Vagina (tissue), 2 donors: ENCODE data around the gene ABLIM1. TPM values are rescaled to one million over a fixed set of nuclear protein-coding genes. Genes with fewer than 3 reads are reported as not detected.
A peak's percentile ranks its signal among the peaks of the same experiment; 100 is the strongest.

Experiments
- DNase-seq, 2 donors: peaks; one replicate each; pipeline ENCODE4 v3.0.0-alpha.2; 2017; ENCODE audit errors: extremely low spot score in 2 of 2
- H3K27ac ChIP-seq: fragments of 200-600 bp; sonication (generic); one replicate; pipeline ENCODE4 v1.5.1; 2019
- H3K27me3 ChIP-seq: fragments of 200-600 bp; sonication (generic); one replicate; pipeline ENCODE4 v1.5.1; 2019
- H3K36me3 ChIP-seq, 2 donors: fragments of 200-600 bp; sonication (generic); one replicate each; pipeline ENCODE4 v1.5.1; 2017 to 2019
- H3K4me1 ChIP-seq: fragments of 200-600 bp; sonication (generic); one replicate; pipeline ENCODE4 v1.5.1; 2019
- H3K4me3 ChIP-seq, 2 donors: fragments of 200-600 bp; sonication (generic); 1 replicate in 1 of 2; 2 replicates in 1 of 2; pipeline ENCODE4 v1.5.1; 2016 to 2019
- H3K9me3 ChIP-seq: fragments of 200-600 bp; sonication (generic); one replicate; pipeline ENCODE4 v1.5.1; 2019
- POLR2A ChIP-seq, 2 donors: fragments of 450-650 bp; IDR thresholded peaks; one replicate each; pipeline ENCODE4 v1.6.1; 2017; ENCODE audit warnings: antibody characterized with exemption in 2 of 2, mild to moderate bottlenecking in 2 of 2, moderate library complexity in 2 of 2
- POLR2AphosphoS5 ChIP-seq, 2 donors: sonication (generic); formaldehyde crosslinking; IDR thresholded peaks; one replicate each; pipeline ENCODE4 v1.9.0; 2017; ENCODE audit warnings: antibody characterized with exemption in 2 of 2, mild to moderate bottlenecking in 2 of 2, low read depth in 1 of 2; ENCODE audit not compliant: insufficient read depth in 1 of 2
- intact Hi-C: fragments of 100-400 bp; cut with DNase I; formaldehyde crosslinking; loops from one replicate; pipeline ENCODE4 v1.15.1; 2023
- total RNA-seq: library from RNA; depleted of rRNA; stranded (reverse); fragments of >200 nt; gene quantifications from one replicate; pipeline ENCODE4 v1.2.3, GENCODE V29; 2016
- TF ChIP-seq, protein P1 (sequence below), 3 experiments: fragments of 450-650 bp in 2 of 3; fragments of 200-600 bp in 1 of 3; sonication (generic) in 1 of 3; IDR thresholded peaks; one replicate each; pipeline ENCODE4 v1.5.1; 2017 to 2019; ENCODE audit warnings: antibody characterized with exemption in 3 of 3, mild to moderate bottlenecking in 2 of 3, moderate library complexity in 2 of 3

The ABLIM1 gene
- total RNA-seq, 1 donor from 2014 or later, result 176 TPM

DNA sequence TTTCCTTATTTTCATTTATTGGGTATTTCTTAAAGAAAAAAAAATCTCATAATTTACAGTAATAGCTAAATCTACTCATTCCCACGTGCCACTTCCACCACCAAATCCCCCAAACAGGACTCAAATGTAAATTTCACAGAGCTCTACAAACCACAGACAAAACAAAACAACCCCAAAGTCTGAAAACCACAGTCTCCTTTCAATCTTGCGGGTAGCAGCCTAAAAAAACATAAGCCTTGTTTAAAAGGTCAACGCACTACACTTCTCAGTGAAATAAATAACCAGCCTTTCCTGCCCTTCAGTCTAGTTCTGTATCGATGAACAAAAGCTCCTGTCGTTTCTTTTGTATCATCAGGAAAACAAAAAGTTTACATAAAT lies 132.0 kb downstream of the ABLIM1 start:
- Histone ChIP-seq H3K9me3 (no peaks in the 10 kb centered on the region), H3K27me3 (no peaks in the 10 kb centered on the region), H3K27ac (peak overlapping the region; percentile 90), H3K4me1 (peaks cover 55% of the 10 kb centered on the region), H3K36me3 (no peaks in the 10 kb centered on the region), H3K4me3 (peak overlapping the region; percentile 42 to 53)
- DNase-seq, result no peak
- intact Hi-C loops, result no loop called here
- TF ChIP-seq POLR2AphosphoS5 (IDR thresholded peaks at IDR 0.05; ENCODE audit: insufficient read depth in 1 of 2, low read depth in 1 of 2) (no peak), POLR2A (IDR thresholded peaks at IDR 0.05) (no peak)
- TF ChIP-seq, protein P1, sequence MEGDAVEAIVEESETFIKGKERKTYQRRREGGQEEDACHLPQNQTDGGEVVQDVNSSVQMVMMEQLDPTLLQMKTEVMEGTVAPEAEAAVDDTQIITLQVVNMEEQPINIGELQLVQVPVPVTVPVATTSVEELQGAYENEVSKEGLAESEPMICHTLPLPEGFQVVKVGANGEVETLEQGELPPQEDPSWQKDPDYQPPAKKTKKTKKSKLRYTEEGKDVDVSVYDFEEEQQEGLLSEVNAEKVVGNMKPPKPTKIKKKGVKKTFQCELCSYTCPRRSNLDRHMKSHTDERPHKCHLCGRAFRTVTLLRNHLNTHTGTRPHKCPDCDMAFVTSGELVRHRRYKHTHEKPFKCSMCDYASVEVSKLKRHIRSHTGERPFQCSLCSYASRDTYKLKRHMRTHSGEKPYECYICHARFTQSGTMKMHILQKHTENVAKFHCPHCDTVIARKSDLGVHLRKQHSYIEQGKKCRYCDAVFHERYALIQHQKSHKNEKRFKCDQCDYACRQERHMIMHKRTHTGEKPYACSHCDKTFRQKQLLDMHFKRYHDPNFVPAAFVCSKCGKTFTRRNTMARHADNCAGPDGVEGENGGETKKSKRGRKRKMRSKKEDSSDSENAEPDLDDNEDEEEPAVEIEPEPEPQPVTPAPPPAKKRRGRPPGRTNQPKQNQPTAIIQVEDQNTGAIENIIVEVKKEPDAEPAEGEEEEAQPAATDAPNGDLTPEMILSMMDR (IDR thresholded peaks at IDR 0.05), result no peak

DNA sequence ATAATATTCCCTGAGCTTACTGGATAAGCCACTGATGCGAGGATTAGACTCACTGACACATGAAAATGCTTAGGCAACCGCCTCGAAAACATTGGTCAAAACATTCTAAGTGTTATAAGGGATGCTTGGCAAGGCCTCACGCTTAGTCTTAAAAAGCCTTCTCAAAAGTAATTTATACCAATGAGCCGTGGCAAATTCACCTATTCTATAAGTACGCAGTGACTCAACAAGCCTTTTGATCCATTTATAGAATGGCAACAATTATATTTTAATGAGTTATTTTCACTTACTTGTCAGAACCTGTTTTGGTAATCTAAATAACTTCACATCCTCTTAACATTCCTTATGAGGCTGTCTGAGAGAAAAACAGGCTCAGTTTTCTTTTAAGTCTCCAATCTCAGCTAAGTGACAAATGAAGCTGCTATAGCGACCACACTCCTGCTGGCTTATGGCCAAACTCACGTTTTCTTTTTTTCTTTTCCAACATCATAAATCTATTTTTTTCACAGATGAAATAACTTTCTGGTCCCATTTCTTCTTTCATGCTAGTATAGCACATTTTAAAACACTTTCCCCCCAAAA lies 132.6 kb downstream of the ABLIM1 start:
- H3K4me3 ChIP-seq, result peak overlapping the region; percentile 42 to 53
- no peaks in the 10 kb centered on the region for H3K9me3 ChIP-seq
- intact Hi-C loops, result no loop called here
- no peak for DNase-seq
- H3K27ac ChIP-seq, result peak overlapping the region; percentile 90
- TF ChIP-seq POLR2A (IDR thresholded peaks at IDR 0.05) (no peak), POLR2AphosphoS5 (IDR thresholded peaks at IDR 0.05; ENCODE audit: insufficient read depth in 1 of 2, low read depth in 1 of 2) (peak in 1 of 2 donors; percentile 82)
- TF ChIP-seq, protein P1 (IDR thresholded peaks at IDR 0.05), result no peak
- no peaks in the 10 kb centered on the region for H3K36me3 ChIP-seq
- no peaks in the 10 kb centered on the region for H3K27me3 ChIP-seq
- H3K4me1 ChIP-seq, result peaks cover 61% of the 10 kb centered on the region

DNA sequence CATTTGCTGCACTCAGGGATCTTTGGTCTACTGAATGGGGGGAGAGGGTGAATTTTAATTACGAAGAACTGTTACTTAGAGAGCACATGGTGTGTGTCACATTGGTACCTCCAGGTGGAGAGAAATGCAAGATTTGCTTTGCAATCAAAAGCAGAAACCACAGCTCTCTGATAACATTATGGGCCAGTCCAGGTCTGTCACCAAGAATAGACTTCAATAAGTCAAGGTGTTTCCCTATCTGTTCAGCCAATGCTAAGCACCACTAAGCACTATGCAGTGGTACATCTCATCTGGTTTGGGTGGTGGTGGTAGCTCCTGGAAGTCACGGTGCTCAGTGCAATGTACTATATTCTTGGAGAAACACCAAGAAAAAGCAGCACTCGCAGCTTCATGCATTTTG lies 134.2 kb downstream of the ABLIM1 start:
- Histone ChIP-seq H3K4me3 (peak overlapping the region in 1 of 2 donors; percentile 53), H3K27me3 (no peaks in the 10 kb centered on the region), H3K4me1 (peaks cover 77% of the 10 kb centered on the region), H3K36me3 (no peaks in the 10 kb centered on the region), H3K9me3 (no peaks in the 10 kb centered on the region), H3K27ac (peak overlapping the region; percentile 90)
- intact Hi-C loops, result no loop called here
- no peak for DNase-seq
- TF ChIP-seq, protein P1 (IDR thresholded peaks at IDR 0.05), result no peak
- no peak for TF ChIP-seq POLR2A (IDR thresholded peaks at IDR 0.05)
- TF ChIP-seq POLR2AphosphoS5 (IDR thresholded peaks at IDR 0.05; ENCODE audit: insufficient read depth in 1 of 2, low read depth in 1 of 2), result no peak

DNA sequence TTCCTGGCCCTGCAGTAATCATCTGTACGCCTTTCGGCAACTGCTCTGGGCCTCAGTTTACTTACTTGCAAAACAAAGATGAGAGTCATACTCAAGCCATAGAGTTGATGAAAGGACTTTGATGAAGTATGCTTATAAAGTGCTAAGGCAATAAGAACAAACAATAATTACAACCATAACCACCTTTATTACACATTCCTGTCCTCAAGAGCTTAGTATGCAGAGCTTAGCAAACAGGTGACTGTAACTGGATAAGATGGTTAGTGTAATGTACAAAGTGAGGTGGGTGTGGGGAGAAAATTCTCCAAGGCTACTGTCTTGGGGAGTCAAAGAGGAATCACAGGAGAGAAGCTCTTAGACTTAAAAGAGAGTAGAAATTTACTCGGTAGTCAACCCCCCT lies 136.8 kb downstream of the ABLIM1 start:
- TF ChIP-seq POLR2AphosphoS5 (IDR thresholded peaks at IDR 0.05; ENCODE audit: insufficient read depth in 1 of 2, low read depth in 1 of 2), result no peak
- TF ChIP-seq, protein P1 (IDR thresholded peaks at IDR 0.05), result no peak
- no peak for TF ChIP-seq POLR2A (IDR thresholded peaks at IDR 0.05)
- Histone ChIP-seq H3K27ac (peak overlapping the region; percentile 90), H3K9me3 (no peaks in the 10 kb centered on the region), H3K4me3 (no peak overlapping the region), H3K36me3 (no peaks in the 10 kb centered on the region), H3K27me3 (no peaks in the 10 kb centered on the region), H3K4me1 (peaks cover 83% of the 10 kb centered on the region)
- DNase-seq, result no peak
- intact Hi-C loops, result no loop called here

DNA sequence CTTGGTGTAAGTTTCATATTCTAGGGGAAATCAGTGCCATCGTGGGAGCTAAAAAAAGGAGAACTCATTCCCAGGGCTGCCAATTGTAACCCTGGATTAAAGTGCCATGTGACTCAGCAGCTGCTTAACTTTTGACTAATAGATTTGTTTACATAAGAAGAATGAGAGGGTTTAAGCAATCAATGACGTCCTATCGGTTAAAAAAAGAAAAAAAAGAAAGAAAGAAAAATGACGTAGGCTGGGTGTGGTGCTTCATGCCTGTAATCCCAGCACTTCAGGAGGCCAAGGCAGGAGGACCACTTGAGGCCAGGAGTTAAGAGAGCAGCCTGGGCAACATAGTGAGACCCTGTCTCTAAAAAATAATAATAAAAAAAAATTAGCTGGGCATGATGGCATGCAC lies 137.6 kb downstream of the ABLIM1 start:
- Histone ChIP-seq H3K9me3 (no peaks in the 10 kb centered on the region), H3K27ac (peak overlapping the region; percentile 90), H3K27me3 (no peaks in the 10 kb centered on the region), H3K36me3 (no peaks in the 10 kb centered on the region), H3K4me3 (no peak overlapping the region), H3K4me1 (peaks cover 85% of the 10 kb centered on the region)
- TF ChIP-seq POLR2AphosphoS5 (IDR thresholded peaks at IDR 0.05; ENCODE audit: insufficient read depth in 1 of 2, low read depth in 1 of 2) (peak in 1 of 2 donors; percentile 74), POLR2A (IDR thresholded peaks at IDR 0.05) (no peak)
- TF ChIP-seq, protein P1 (IDR thresholded peaks at IDR 0.05), result no peak
- intact Hi-C loops, result no loop called here
- no peak for DNase-seq
